ENCODE data around the gene STIP1. TPM values are rescaled to one million over a fixed set of nuclear protein-coding genes. Genes with fewer than 3 reads are reported as not detected.
A peak's percentile ranks its signal among the peaks of the same experiment; 100 is the strongest.

STIP1 gene
- total and polyA plus RNA-seq, 9 of the 15 experiments (the other 6 are each of a cell fraction or from before 2014, with no cell fraction given): 58.1 to 465 (median 346) TPM

- TF ChIP-seq MGA (IDR thresholded peaks at IDR 0.05): no peak
- TF ChIP-seq MEIS2 (IDR thresholded peaks at IDR 0.05; ENCODE audit: partially characterized antibody): peak; percentile 77
- no peak for TF ChIP-seq KAT8 (IDR thresholded peaks at IDR 0.05; ENCODE audit: low read depth)
- TF ChIP-seq ZNF561 (CRISPR knock-in tag; conservative IDR thresholded peaks at IDR 0.05): no peak
- TF ChIP-seq XRCC4 (IDR thresholded peaks at IDR 0.05; ENCODE audit: extremely low read depth, insufficient read depth, insufficient read length): no peak
- TF ChIP-seq RHOXF2B (CRISPR knock-in tag; conservative IDR thresholded peaks at IDR 0.05): no peak
- TF ChIP-seq TEAD4 (IDR thresholded peaks at IDR 0.05; ENCODE audit: low read length): peak; percentile 73
- no peak for TF ChIP-seq TEAD4 (CRISPR knock-in tag; IDR thresholded peaks at IDR 0.05; ENCODE audit: borderline replicate concordance)
- TF ChIP-seq NCOA1 (IDR thresholded peaks at IDR 0.05; ENCODE audit: low read depth): no peak
- no peak for TF ChIP-seq MCM2 (IDR thresholded peaks at IDR 0.05; ENCODE audit: low read depth)
- TF ChIP-seq ZBTB2 (IDR thresholded peaks at IDR 0.05): no peak
- TF ChIP-seq CTCF (IDR thresholded peaks at IDR 0.05 in 2 of 3, conservative IDR thresholded peaks at IDR 0.05 in 1 of 3; ENCODE audit: insufficient read depth in 2 of 3, low read depth in 1 of 3, low read length in 3 of 3): peak; percentile 58 to 70 (median 64); a peak in 5 of 6 replicates
These were observed at the start of gene STIP1 (continued) for GRCh38 chr11:64185693-64186491.
